Panc1 (cell line): Measurements from ENCODE around the gene FMOD. TPM values are rescaled to one million over a fixed set of nuclear protein-coding genes. Genes with fewer than 3 reads are reported as not detected.
"Not testable (repeated sequence)": the region's sequence is repeated elsewhere in the genome, so short reads cannot be mapped to it uniquely, and the experiment has no call there.

Source experiments
- ATAC-seq: fragments of 200-7000 bp; cut with Tn5 transposase; 2 replicates; pipeline ENCODE4 v1.9.1; 2020; ENCODE audit warnings: mild to moderate bottlenecking, moderate library complexity
- BruUV-seq: library from RNA; stranded (reverse); fragments of 400-500 nt; replicated peaks from 2 replicates; lab custom pipeline; 2021; lab: Mats Ljungman, UMichigan
- CTCF ChIA-PET: fragments of 300-600 bp; sonication (Branson Sonifier 250); formaldehyde crosslinking; loops from one replicate; lab custom pipeline; 2022; ENCODE audit warnings: antibody characterized with exemption; lab: Charles Lee
- POLR2A ChIA-PET: fragments of 300-600 bp; sonication (Branson Sonifier 250); formaldehyde crosslinking; loops from one replicate; lab custom pipeline; 2022; ENCODE audit warnings: antibody characterized with exemption; lab: Charles Lee
- DNase-seq: peaks from one replicate; pipeline ENCODE4 v3.0.0-alpha.2; 2010; ENCODE audit warnings: low read depth, low spot score
- H3K27ac ChIP-seq: 2 replicates; pipeline ENCODE4 v1.5.1; 2011; ENCODE audit warnings: mild to moderate bottlenecking, low read length, inconsistent platforms
- H3K27me3 ChIP-seq: fragments of 200-500 bp; sonication (Bioruptor generic); 2 replicates; pipeline ENCODE4 v1.6.0; 2014; ENCODE audit warnings: low read length, inconsistent platforms; ENCODE audit not compliant: control insufficient read depth, insufficient read depth
- H3K36me3 ChIP-seq: fragments of 200-500 bp; sonication (Bioruptor generic); 2 replicates; pipeline ENCODE4 v1.5.1; 2014; ENCODE audit warnings: inconsistent platforms, mild to moderate bottlenecking, low read length, moderate library complexity; ENCODE audit not compliant: control insufficient read depth, insufficient read depth
- H3K4me1 ChIP-seq: 2 replicates; pipeline ENCODE4 v1.5.1; 2011; ENCODE audit warnings: inconsistent platforms, mild to moderate bottlenecking, low read length, moderate library complexity; ENCODE audit not compliant: control insufficient read depth, insufficient read depth
- H3K4me3 ChIP-seq, 2 experiments: 2 replicates each; pipeline ENCODE4 v1.5.1; 2011 to 2012; ENCODE audit warnings: low read depth in 2 of 2, low read length in 2 of 2, mild to moderate bottlenecking in 2 of 2, inconsistent platforms in 1 of 2, moderate library complexity in 1 of 2
- H3K9me3 ChIP-seq: fragments of 200-500 bp; sonication (Bioruptor generic); 2 replicates; pipeline ENCODE4 v1.5.1; 2014; ENCODE audit warnings: low read depth, mild to moderate bottlenecking, inconsistent platforms, low read length, moderate library complexity; ENCODE audit not compliant: control insufficient read depth, insufficient read depth
- POLR2AphosphoS5 ChIP-seq: IDR thresholded peaks from 2 replicates; pipeline ENCODE4 v1.6.1; 2012; ENCODE audit warnings: mild to moderate bottlenecking, low read depth, low read length, moderate library complexity
- SIN3A ChIP-seq: IDR thresholded peaks from 2 replicates; pipeline ENCODE4 v1.6.1; 2012; ENCODE audit warnings: low read depth, mild to moderate bottlenecking, low read length, moderate library complexity, borderline replicate concordance; ENCODE audit not compliant: insufficient read depth
- TCF7L2 ChIP-seq: IDR thresholded peaks from 2 replicates; pipeline ENCODE4 v1.6.1; 2011; ENCODE audit warnings: mild to moderate bottlenecking, low read depth, low read length, inconsistent platforms
- in situ Hi-C: cut with HindIII; loops from 2 replicates; pipeline ENCODE4 v1.10.0; 2016; ENCODE audit warnings: low sequenced_read_pairs, low pct_unique_long_range_greater_than_20kb
- intact Hi-C: fragments of 100-400 bp; cut with micrococcal nuclease; formaldehyde crosslinking; loops from one replicate; pipeline ENCODE4 v1.10.0; 2022; ENCODE audit not compliant: unreplicated experiment
- total RNA-seq: library from RNA; stranded (reverse); gene quantifications from one replicate; pipeline ENCODE4 v1.2.1, GENCODE V29; 2021; ENCODE audit not compliant: unreplicated experiment
- TF ChIP-seq, protein P1 (sequence below): fragments of 450-650 bp; IDR thresholded peaks from 2 replicates; pipeline ENCODE4 v1.5.1; 2017; ENCODE audit warnings: mild to moderate bottlenecking
- TF ChIP-seq, protein P2 (sequence below), 2 experiments: IDR thresholded peaks; 2 replicates each; pipeline ENCODE4 v1.6.1; 2011 to 2012; ENCODE audit warnings: low read depth in 2 of 2, control low read depth in 1 of 2, low read length in 1 of 2, mild to moderate bottlenecking in 1 of 2, moderate library complexity in 1 of 2; ENCODE audit not compliant: insufficient read depth in 1 of 2

Gene FMOD
- total RNA-seq, 1 experiment from 2014 or later = not detected

DNA sequence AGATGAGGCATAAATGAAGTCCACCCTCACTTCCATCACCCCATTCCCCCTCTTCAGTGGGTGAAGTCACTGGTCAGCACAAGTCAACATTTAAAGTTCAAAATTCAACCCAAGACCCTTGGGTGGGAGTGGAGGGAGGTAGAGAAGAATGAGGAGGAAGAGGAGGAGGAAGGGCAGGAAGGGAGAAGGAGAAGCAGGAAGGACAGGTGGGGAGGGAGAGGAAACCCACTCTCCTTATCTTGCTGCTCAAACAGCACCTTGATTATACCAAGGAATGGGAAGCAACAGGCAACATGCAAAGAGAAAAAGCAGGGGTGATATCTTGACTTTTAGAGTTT is 49.6 kb downstream of the FMOD start:
- Histone ChIP-seq H3K27me3 (peaks cover 6% of the 10 kb centered on the region), H3K27ac (no peak overlapping the region), H3K36me3 (no peaks in the 10 kb centered on the region), H3K4me1 (peaks cover 2% of the 10 kb centered on the region; the same call in 1 of the 2 replicates), H3K9me3 (no peaks in the 10 kb centered on the region), H3K4me3 (no peak overlapping the region)
- DNase-seq = no peak
- intact Hi-C loops = no loop called here
- in situ Hi-C loops = no loop called here
- no TSS peak for BruUV-seq
- ChIA-PET POLR2A (no interaction called here), CTCF (no interaction called here)
- ATAC-seq = no peak
- TF ChIP-seq, protein P1, sequence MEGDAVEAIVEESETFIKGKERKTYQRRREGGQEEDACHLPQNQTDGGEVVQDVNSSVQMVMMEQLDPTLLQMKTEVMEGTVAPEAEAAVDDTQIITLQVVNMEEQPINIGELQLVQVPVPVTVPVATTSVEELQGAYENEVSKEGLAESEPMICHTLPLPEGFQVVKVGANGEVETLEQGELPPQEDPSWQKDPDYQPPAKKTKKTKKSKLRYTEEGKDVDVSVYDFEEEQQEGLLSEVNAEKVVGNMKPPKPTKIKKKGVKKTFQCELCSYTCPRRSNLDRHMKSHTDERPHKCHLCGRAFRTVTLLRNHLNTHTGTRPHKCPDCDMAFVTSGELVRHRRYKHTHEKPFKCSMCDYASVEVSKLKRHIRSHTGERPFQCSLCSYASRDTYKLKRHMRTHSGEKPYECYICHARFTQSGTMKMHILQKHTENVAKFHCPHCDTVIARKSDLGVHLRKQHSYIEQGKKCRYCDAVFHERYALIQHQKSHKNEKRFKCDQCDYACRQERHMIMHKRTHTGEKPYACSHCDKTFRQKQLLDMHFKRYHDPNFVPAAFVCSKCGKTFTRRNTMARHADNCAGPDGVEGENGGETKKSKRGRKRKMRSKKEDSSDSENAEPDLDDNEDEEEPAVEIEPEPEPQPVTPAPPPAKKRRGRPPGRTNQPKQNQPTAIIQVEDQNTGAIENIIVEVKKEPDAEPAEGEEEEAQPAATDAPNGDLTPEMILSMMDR = no peak
- TF ChIP-seq POLR2AphosphoS5 (no peak), TCF7L2 (no peak), SIN3A (no peak)
- TF ChIP-seq, protein P2, sequence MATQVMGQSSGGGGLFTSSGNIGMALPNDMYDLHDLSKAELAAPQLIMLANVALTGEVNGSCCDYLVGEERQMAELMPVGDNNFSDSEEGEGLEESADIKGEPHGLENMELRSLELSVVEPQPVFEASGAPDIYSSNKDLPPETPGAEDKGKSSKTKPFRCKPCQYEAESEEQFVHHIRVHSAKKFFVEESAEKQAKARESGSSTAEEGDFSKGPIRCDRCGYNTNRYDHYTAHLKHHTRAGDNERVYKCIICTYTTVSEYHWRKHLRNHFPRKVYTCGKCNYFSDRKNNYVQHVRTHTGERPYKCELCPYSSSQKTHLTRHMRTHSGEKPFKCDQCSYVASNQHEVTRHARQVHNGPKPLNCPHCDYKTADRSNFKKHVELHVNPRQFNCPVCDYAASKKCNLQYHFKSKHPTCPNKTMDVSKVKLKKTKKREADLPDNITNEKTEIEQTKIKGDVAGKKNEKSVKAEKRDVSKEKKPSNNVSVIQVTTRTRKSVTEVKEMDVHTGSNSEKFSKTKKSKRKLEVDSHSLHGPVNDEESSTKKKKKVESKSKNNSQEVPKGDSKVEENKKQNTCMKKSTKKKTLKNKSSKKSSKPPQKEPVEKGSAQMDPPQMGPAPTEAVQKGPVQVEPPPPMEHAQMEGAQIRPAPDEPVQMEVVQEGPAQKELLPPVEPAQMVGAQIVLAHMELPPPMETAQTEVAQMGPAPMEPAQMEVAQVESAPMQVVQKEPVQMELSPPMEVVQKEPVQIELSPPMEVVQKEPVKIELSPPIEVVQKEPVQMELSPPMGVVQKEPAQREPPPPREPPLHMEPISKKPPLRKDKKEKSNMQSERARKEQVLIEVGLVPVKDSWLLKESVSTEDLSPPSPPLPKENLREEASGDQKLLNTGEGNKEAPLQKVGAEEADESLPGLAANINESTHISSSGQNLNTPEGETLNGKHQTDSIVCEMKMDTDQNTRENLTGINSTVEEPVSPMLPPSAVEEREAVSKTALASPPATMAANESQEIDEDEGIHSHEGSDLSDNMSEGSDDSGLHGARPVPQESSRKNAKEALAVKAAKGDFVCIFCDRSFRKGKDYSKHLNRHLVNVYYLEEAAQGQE (IDR thresholded peaks at IDR 0.05; ENCODE audit: insufficient read depth in 1 of 2, low read depth in 2 of 2, low read length in 1 of 2) = no peak

DNA sequence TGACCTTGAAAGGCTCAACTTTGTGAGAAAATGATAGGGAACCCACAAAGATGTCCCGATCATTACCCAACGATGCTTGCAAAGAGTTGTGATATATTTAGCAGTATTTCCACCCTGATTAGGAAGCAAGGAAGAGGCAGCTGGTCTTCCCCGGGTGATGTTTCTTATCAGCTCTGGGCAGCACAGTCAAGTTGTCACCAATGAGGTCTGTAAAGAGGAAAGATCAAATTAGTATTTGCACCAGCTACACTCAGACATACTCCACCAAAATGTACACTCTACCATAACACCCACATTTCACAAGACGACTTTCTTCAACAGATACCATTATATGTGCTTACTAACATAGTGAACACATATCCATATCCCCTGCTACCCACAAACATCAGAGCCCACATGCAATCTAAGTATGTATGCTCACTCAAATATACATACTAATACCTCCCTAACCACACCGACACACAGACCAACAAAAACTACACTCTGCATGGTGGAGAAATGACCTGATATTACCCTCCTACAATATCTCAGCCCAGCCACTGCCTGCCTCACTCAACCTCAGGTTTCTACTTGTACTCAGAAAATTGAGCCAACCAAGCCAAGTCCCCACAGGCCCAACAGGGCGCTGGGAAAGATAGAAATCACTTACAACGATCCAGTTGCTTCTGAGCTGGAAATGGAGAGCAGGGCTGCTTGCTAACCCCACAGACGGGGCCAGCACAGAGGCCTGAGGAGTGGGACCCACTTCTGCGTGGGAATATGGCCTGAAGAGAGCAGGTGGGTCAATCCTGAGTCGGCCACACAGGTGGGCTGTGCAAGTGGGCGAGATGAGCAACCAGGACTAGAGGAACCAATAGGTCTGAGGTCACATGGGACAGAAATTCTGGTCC is 50.2 kb downstream of the FMOD start:
- ATAC-seq (no peak), DNase-seq (no peak)
- Histone ChIP-seq H3K36me3 (no peaks in the 10 kb centered on the region), H3K9me3 (no peaks in the 10 kb centered on the region), H3K4me3 (no peak overlapping the region), H3K4me1 (no peaks in the 10 kb centered on the region), H3K27ac (no peak overlapping the region), H3K27me3 (peaks cover 6% of the 10 kb centered on the region)
- in situ Hi-C loops = no loop called here
- TF ChIP-seq SIN3A = no peak
- TF ChIP-seq, protein P2 (IDR thresholded peaks at IDR 0.05; ENCODE audit: insufficient read depth in 1 of 2, low read depth in 2 of 2, low read length in 1 of 2) = no peak
- no peak for TF ChIP-seq TCF7L2
- no peak for TF ChIP-seq POLR2AphosphoS5
- TF ChIP-seq, protein P1 = no peak
- POLR2A ChIA-PET = no interaction called here
- no TSS peak for BruUV-seq
- intact Hi-C loops = no loop called here
- CTCF ChIA-PET = no interaction called here

DNA sequence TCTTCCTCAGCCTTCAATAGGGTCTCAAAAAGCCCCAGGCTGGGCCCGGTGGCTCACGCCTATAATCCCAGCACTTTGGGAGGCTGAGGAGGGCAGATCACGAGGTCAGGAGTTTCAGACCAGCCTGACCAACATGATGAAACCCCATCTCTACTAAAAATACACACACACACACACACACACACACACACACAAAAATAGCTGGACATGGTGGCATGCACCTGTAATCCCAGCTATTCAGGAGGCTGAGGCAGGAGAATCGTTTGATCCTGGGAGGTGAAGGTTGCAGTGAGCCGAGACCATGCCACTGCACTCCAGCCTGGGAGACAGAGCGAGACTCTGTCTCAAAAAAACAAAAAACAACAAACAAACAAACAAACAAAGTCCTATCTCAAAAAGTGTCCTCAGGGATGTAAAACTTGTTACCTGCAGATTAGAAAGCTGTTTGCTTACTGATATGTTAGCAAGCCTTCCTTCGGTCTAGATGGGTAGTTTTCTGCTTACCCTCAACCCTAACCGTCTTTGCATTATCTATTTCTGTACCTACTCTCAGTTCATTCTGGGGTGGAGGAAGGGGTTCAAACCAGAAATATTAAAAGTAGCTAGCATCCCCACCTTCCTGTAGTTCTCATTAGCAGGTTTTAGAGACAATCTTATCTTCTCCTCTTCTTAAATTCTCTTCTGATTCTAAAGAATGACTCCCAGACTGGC is 51.0 kb downstream of the FMOD start:
- ATAC-seq, in situ Hi-C loops, intact Hi-C loops, H3K27ac ChIP-seq, H3K27me3 ChIP-seq, H3K9me3 ChIP-seq, H3K4me3 ChIP-seq, POLR2A ChIA-PET, CTCF ChIA-PET, H3K4me1 ChIP-seq, BruUV-seq, DNase-seq, H3K36me3 ChIP-seq: not testable (repeated sequence)
